NB4 (cell line): ENCODE results near the gene ARL17B.
"Not testable (repeated sequence)": the region's sequence is repeated elsewhere in the genome, so short reads cannot be mapped to it uniquely, and the experiment has no call there.

ENCODE experiments used
- DNase-seq: peaks from one replicate; pipeline ENCODE4 v3.0.0; 2010; ENCODE audit warnings: low read depth
- H3K4me3 ChIP-seq: one replicate; pipeline ENCODE4 v1.5.1; 2011; ENCODE audit warnings: mild to moderate bottlenecking, low read depth, low read length, moderate library complexity
- TF ChIP-seq, protein P1 (sequence below): IDR thresholded peaks from one replicate; pipeline ENCODE4 v1.5.1; 2012; ENCODE audit warnings: low read depth, low read length

The ARL17B gene

DNA sequence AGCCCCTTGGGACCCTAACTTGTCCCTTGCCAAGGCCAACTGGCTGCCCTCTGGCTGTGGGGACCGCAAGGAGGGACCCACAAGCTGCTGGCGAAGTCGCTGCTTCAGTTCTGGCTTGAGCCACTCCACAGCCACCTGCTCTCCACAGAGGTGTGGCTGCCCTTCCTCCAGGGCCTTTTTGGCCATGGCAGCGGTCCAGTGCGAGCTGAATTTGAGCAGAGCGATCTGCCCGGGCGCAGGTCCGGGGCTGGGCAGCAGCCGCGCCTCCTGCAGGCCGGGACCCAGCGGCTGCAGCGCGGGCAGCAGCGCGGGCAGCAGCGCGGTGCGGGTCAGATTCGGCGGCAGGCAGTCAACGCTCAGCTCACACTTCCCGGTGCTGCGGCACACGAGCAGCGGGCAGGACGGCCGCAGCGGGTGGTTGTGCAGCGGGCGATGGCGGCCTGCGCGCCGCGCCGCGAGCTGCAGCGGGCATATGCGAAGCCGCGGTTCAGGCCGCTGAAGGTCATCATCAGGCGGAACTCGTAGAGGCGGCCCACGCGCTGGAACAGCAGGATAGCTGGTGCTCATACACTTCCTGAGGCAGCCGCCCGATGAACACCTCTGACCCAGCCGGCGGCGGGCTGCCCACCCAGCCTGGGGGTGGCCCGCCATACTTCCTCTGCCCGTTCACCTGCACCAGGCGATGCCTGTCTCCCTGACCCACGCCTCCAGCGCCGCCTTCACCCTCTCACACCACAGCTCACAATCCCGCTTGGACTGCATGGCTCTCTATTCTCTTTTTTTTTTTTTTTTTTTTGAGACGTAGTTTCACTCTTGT, 101.5 kb downstream of the ARL17B start:
- not testable (repeated sequence) for H3K4me3 ChIP-seq
- TF ChIP-seq, protein P1, sequence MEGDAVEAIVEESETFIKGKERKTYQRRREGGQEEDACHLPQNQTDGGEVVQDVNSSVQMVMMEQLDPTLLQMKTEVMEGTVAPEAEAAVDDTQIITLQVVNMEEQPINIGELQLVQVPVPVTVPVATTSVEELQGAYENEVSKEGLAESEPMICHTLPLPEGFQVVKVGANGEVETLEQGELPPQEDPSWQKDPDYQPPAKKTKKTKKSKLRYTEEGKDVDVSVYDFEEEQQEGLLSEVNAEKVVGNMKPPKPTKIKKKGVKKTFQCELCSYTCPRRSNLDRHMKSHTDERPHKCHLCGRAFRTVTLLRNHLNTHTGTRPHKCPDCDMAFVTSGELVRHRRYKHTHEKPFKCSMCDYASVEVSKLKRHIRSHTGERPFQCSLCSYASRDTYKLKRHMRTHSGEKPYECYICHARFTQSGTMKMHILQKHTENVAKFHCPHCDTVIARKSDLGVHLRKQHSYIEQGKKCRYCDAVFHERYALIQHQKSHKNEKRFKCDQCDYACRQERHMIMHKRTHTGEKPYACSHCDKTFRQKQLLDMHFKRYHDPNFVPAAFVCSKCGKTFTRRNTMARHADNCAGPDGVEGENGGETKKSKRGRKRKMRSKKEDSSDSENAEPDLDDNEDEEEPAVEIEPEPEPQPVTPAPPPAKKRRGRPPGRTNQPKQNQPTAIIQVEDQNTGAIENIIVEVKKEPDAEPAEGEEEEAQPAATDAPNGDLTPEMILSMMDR, result peak; percentile 9

GRCh38 chr17:46256369-46256768, 105.2 kb downstream of the ARL17B start:
- H3K4me3 ChIP-seq, DNase-seq: not testable (repeated sequence)

More for the DNA sequence above, 101.5 kb downstream of the ARL17B start:
- DNase-seq, result peak; percentile 54

DNA sequence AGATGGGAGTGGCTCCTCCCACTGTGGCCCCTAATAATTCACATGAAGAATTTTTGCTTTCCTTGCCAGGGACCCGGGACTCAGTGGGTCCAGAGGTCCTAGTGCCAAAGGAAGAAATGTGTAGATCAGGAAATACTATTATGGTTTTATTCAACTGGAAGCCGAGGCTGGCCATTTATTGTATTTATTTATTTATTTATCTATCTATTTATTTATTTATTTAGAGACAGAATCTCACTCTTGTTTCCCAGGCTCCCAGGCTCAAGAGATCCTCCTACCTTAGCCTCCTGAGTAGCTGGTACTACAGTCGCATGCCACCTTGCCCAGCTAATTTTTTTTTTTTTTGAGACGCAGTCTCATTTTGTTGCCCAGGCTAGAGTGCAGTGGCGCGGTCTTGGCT, 107.4 kb downstream of the ARL17B start:
- not testable (repeated sequence) for H3K4me3 ChIP-seq, DNase-seq

DNA sequence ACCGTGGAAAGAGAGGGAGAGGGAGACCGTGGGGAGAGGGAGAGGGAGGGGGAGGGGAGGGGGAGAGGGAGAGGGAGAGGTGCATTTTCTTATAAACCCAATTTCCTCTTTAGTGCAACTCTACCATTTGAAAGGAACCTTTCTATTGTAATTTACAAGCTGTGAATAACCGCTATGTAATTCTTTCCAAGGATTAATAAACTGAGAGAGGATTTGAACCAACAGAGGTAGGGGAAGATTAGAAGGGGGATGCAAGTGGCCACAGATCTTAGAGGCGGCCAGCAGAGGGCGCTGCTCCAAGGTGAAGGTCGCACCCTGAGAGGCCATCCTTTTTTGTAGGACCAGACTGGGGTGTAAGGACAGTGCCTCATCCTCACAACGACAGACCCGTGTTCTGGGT, 107.8 kb downstream of the ARL17B start:
- DNase-seq, result peak; percentile 82
- TF ChIP-seq, protein P1, result peak; percentile 81
- H3K4me3 ChIP-seq, result not testable (repeated sequence)

DNA sequence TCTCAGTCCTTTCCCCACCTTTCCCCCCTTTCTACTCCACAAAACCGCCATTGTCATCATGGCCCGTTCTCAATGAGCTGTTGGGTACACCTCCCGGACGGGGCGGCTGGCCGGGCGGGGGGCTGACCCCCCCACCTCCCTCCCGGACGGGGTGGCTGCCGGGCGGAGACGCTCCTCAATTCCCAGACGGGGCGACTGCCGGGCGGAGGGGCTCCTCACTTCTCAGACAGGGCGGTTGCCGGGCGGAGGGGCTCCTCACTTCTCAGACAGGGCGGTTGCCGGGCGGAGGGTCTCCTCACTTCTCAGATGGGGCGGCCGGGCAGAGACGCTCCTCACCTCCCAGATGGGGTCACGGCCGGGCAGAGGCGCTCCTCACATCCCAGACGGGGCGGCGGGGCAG, 108.8 kb downstream of the ARL17B start:
- H3K4me3 ChIP-seq, DNase-seq: not testable (repeated sequence)

DNA sequence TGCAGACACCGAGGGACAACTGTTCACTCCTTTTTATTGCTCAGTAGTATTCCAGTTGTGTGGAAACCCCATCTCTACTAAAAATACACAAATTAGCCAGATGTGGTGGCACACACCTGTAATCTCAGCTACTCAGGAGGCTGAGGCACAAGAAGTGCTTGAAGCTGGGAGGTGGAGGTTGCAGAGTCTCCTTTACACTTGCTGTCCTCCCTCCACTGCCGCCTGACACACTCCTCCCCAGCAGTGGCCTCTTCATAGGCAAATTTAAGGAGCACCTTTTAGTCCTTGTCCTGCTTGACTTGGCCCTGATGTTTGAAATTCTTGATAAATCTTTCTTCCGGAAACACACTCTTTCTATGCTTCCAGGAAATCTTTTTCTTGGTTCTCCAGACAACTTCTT, 112.4 kb downstream of the ARL17B start:
- not testable (repeated sequence) for H3K4me3 ChIP-seq, DNase-seq

DNA sequence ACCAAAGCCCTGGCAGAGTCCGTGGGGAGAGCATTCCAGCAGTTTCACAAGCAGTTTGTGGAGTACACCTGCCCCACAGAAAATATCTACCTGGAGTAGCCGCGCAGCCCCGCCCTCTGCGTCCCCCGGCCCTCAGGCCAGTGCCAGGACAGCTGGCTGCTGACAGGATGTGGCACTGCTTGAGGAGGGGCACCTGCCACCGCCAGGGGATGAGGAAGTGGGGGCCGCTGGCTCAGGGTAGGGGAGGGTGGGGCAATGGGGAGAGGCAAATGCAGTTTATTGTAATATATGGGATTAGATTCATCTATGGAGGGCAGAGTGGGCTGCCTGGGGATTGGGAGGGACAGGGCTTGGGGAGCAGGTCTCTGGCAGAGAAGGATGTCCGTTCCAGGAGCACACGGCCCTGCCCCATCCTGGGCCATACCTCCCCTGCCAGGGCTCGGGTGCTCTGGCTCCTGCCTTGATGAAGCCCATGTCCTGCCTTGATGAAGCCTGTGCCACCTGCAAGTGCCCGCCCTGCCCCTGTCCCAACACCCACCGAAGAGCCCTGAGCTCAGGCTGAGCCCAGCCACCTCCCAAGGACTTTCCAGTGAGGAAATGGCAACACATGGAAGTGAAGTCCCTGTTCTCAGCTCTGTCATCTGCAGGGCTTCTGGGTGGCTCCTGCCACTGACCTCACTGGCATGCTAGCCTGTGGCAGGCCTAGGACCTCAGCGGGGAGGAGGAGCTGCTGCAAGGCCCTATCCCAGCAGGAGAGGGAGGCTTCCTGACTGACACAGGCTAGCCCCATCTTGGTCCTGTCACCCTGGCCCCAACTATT, 116.4 kb downstream of the ARL17B start:
- DNase-seq, H3K4me3 ChIP-seq: not testable (repeated sequence)

DNA sequence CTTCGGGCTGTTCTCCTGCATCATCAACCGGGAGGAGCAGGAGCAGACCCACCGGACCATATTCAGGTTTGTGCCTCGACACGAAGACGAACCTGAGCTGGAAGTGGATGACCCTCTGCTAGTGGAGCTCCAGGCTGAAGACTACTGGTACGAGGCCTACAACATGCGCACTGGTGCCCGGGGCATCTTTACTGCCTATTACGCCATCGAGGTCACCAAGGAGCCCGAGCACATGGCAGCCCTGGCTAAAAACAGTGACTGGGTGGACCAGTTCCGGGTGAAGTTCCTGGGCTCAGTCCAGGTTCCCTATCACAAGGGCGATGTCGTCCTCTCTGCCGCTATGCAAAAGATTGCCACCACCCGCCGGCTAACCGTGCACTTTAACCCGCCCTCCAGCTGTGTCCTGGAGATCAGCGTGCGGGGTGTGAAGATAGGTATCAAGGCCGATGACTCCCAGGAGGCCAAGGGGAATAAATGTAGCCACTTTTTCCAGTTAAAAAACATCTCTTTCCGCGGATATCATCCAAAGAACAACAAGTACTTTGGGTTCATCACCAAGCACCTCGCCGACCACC, 117.1 kb downstream of the ARL17B start:
- H3K4me3 ChIP-seq, DNase-seq: not testable (repeated sequence)

DNA sequence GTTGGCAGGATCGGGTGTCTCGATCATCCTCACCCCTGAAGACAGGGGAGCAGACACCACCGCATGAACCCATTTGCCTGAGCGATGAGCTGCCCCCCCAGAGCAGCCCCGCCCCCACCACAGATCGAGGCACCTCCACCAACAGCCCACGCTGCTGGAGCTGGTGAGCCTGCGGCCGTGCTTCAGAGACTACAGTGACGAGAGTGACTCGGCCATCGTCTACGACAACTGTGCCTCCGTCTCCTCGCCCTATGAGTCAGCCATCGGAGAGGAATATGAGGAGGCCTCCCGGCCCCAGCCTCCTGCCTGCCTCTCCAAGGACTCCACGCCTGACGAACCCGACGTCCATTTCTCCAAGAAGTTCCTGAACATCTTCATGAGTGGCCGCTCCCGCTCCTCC, 117.6 kb downstream of the ARL17B start:
- H3K4me3 ChIP-seq, DNase-seq: not testable (repeated sequence)

DNA sequence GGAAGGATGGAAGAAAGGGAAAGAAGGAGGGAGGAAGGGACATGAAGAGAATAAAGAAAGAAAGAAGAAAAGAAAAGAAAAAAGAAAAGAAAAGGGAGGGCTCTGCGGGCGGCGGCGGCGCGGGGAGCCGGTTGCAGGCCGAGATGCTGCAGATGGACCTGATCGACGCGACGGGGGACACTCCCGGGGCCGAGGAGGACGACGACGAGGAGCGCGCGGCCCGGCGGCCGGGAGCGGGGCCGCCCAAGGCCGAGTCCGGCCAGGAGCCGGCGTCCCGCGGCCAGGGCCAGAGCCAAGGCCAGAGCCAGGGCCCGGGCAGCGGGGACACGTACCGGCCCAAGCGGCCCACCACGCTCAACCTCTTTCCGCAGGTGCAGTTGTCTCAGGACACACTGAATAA, 118.1 kb downstream of the ARL17B start:
- H3K4me3 ChIP-seq, DNase-seq: not testable (repeated sequence)

DNA sequence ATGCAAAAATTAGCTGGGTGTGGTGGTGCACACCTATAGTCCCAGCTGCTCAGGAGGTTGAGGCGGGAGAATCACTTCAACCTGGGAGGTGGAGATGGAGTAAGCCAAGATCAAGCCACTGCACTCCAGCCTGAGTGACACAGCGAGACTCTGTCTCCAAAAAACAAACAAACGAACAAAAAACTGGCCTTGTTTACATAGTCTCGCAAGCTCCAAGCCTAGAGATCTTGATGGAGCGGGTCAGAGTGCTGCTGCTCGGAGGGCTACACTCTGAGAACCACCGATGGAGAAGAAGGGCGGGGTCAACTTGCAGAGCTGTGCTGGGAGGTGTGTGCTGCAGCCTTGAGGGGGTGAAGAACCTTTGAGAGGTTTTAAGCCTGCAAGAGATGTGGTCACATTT, 130.2 kb downstream of the ARL17B start:
- H3K4me3 ChIP-seq, DNase-seq: not testable (repeated sequence)

GRCh38 chr17:46225274-46225794, 136.2 kb downstream of the ARL17B start:
- H3K4me3 ChIP-seq, result peak overlapping the region; percentile 56
- peak; percentile 92 for DNase-seq

DNA sequence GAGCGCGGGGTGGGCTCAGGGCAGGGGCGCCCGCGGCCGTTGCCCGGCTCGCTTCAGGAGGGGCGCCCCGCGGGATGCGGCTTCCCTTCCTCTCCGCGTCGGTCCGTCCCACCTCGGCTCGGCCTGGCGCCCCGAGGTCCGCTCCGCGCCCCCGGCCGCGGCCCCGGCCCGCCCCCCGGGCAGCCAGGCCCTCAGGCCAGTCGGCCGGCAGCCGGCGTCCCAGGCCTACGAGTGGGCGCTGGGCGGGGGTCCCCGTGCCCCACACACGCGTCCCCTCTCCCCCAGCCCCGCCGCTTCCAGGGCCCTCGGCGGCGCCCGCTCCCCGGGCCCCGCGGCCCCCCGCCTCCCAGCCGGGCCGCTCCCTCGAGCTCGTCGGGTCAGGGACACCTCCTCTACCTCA, 136.7 kb downstream of the ARL17B start:
- H3K4me3 ChIP-seq, result peak overlapping the region; percentile 56
- peak; percentile 19 for DNase-seq
